Central memory CD8-positive, alpha-beta T cell (primary cell): ENCODE measurements around the gene SEMA3G.

ENCODE experiments used
- ATAC-seq: fragments of 150-1000 bp; cut with Tn5 transposase; replicated peaks from 2 replicates; pipeline ENCODE4 v1.10.0; 2022; ENCODE audit warnings: mild to moderate bottlenecking, moderate FRiP score, moderate number of reproducible peaks; ENCODE audit not compliant: poor library complexity, severe bottlenecking; ENCODE audit errors: extremely low read depth
- DNase-seq, 2 donors: peaks; one replicate each; pipeline ENCODE4 v3.0.0; 2021; ENCODE audit warnings: low spot score in 2 of 2
- H3K27ac Mint-ChIP-seq: one replicate; pipeline ENCODE4 v1.8.0; 2022; ENCODE audit warnings: low read depth, mild to moderate bottlenecking, moderate library complexity, mixed read lengths
- H3K27me3 Mint-ChIP-seq: one replicate; pipeline ENCODE4 v1.8.0; 2022; ENCODE audit warnings: mixed read lengths
- H3K36me3 Mint-ChIP-seq: one replicate; pipeline ENCODE4 v1.8.0; 2022; ENCODE audit warnings: mild to moderate bottlenecking, moderate library complexity, mixed read lengths; ENCODE audit not compliant: insufficient read depth
- H3K4me1 Mint-ChIP-seq: one replicate; pipeline ENCODE4 v1.8.0; 2022; ENCODE audit warnings: mixed read lengths
- H3K4me3 Mint-ChIP-seq: one replicate; pipeline ENCODE4 v1.8.0; 2022; ENCODE audit warnings: mild to moderate bottlenecking, moderate library complexity, mixed read lengths
- H3K9me3 Mint-ChIP-seq: one replicate; pipeline ENCODE4 v1.8.0; 2022; ENCODE audit warnings: mixed read lengths

The SEMA3G gene

GRCh38 chr3:52429031-52429430 is 15.9 kb downstream of the SEMA3G start:
- H3K4me1 Mint-ChIP-seq = peaks cover 11% of the 10 kb centered on the region
- H3K36me3 Mint-ChIP-seq = no peaks in the 10 kb centered on the region
- H3K9me3 Mint-ChIP-seq = no peaks in the 10 kb centered on the region
- H3K27ac Mint-ChIP-seq = no peak overlapping the region
- no peak overlapping the region for H3K4me3 Mint-ChIP-seq
- ATAC-seq (no peak), DNase-seq (no peak)
- H3K27me3 Mint-ChIP-seq = no peaks in the 10 kb centered on the region

DNA sequence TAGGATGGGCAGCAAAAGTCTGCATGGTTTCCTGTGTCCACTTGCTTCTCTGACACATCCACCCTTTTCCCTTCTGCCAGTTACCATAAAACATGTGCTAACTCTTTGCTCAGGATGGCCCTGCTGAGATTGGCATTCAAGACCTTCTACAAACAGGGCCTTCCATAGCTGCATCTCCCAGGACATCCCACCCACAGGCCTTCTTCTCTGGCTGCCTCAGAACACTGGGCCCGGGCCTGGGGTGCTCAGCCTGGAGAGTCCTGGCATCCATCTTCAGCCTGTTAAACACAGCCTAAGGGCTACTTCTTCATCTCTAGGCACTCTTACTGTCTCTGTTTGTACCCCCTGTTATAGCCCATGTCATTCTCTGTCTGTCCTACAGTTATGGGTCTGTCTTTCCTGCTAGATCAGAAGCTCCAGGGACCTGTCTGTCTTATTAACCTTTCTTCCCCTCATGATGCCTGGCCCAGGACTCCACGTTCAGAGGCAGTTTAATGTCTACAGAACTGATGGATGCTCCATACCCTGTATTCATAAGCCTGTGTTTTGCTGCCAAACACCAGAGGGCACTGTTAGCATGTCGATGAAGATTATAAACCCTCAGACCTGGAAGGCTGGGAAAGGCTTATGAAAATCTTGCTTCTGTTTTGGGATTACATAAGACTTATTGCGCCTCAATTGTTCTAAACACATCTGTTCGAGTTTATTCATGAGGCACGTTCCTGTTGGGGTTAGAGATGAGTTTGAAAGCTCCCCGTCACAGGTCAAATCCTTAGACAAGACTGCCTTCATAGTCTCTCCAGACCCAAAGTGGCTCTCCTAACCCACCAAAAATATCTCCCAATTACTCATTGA is 16.5 kb downstream of the SEMA3G start:
- Mint-ChIP-seq H3K4me1 (peaks cover 11% of the 10 kb centered on the region), H3K27ac (no peak overlapping the region), H3K36me3 (no peaks in the 10 kb centered on the region), H3K4me3 (no peak overlapping the region), H3K9me3 (no peaks in the 10 kb centered on the region), H3K27me3 (no peaks in the 10 kb centered on the region)
- no peak for ATAC-seq
- DNase-seq = no peak

- Mint-ChIP-seq H3K4me3 (no peak overlapping the region), H3K9me3 (no peaks in the 10 kb centered on the region), H3K4me1 (no peaks in the 10 kb centered on the region), H3K27me3 (no peaks in the 10 kb centered on the region), H3K36me3 (no peaks in the 10 kb centered on the region), H3K27ac (no peak overlapping the region)
- no peak for DNase-seq
- ATAC-seq = no peak
These were observed 21.7 kb downstream of the SEMA3G start for GRCh38 chr3:52423173-52423572.

- Mint-ChIP-seq H3K4me1 (no peaks in the 10 kb centered on the region), H3K9me3 (no peaks in the 10 kb centered on the region), H3K4me3 (no peak overlapping the region), H3K27me3 (no peaks in the 10 kb centered on the region), H3K27ac (peak overlapping the region; percentile 12), H3K36me3 (no peaks in the 10 kb centered on the region)
- no peak for ATAC-seq
- no peak for DNase-seq
These were observed 22.2 kb downstream of the SEMA3G start for GRCh38 chr3:52422669-52423068.

DNA sequence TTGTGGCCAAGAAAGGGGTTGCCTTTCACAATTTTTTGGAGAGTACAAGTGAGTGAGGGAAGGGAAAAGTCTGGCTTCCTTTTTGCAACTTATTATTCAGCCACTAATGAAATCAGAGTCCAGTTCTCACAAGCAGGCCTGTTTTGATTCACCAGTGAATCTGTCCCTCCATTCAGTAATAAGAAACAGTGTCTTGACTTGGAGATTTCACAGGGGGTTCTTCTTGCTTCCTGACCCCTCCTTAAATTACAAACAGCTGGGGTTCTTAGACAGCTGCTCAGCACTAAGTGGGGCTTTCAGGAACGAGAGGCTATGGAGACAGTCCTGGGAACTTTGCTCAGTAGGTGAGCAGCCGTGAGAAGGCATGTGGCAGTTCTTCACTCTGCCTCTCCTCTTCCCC is 24.5 kb downstream of the SEMA3G start:
- no peaks in the 10 kb centered on the region for H3K4me1 Mint-ChIP-seq
- H3K36me3 Mint-ChIP-seq = peaks cover 2% of the 10 kb centered on the region
- no peaks in the 10 kb centered on the region for H3K9me3 Mint-ChIP-seq
- H3K4me3 Mint-ChIP-seq = no peak overlapping the region
- H3K27me3 Mint-ChIP-seq = no peaks in the 10 kb centered on the region
- DNase-seq = no peak
- H3K27ac Mint-ChIP-seq = no peak overlapping the region
- ATAC-seq = no peak

DNA sequence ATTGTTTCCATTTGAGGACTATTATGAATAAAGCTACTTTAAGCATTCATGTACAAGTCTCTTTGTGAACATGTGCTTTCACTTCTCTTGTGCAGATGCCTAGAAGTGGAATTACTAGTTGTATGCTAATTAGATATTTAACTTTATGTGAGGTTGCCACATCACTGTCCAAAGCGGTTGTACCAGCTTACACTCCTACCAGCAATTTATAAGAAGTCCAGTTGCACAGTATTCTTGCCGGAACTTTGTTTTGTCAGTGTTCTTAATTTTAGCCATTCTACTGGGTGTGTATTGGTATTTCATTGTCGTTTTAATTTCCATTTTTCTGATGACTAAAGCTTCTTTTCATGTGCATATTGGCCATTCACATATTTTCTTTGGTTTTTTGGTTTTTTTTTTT is 29.1 kb downstream of the SEMA3G start:
- Mint-ChIP-seq H3K27ac (no peak overlapping the region), H3K36me3 (peaks cover 8% of the 10 kb centered on the region), H3K4me3 (no peak overlapping the region), H3K4me1 (peaks cover 10% of the 10 kb centered on the region), H3K27me3 (no peaks in the 10 kb centered on the region), H3K9me3 (no peaks in the 10 kb centered on the region)
- DNase-seq (no peak), ATAC-seq (no peak)

DNA sequence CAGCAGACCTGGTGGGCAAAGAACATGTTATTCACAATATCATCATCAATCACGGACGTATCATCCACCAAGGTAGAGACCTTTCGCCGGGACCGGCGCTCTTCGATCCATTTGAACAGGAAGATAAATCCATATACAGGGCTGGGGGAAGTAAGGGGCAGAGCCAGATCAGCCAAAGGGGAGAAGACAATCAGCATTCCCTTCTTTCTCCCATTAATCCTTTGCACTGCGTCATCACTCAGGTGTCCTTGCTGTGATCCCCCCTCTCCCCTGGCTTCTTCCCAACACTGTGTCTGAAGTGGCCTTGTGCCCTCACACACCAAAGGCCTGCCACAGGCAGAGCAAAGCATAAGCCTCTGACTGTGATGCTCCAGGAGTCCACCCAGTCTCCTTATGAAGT is 36.4 kb downstream of the SEMA3G start:
- ATAC-seq (no peak), DNase-seq (no peak)
- Mint-ChIP-seq H3K4me3 (peak overlapping the region; percentile 90), H3K36me3 (peaks cover 52% of the 10 kb centered on the region), H3K27ac (peak overlapping the region; percentile 95), H3K4me1 (peaks cover 33% of the 10 kb centered on the region), H3K27me3 (no peaks in the 10 kb centered on the region), H3K9me3 (no peaks in the 10 kb centered on the region)

GRCh38 chr3:52407779-52408178 is 37.1 kb downstream of the SEMA3G start:
- no peak for ATAC-seq
- Mint-ChIP-seq H3K9me3 (no peaks in the 10 kb centered on the region), H3K27ac (peak overlapping the region; percentile 95), H3K36me3 (peaks cover 56% of the 10 kb centered on the region), H3K27me3 (no peaks in the 10 kb centered on the region), H3K4me1 (peaks cover 33% of the 10 kb centered on the region), H3K4me3 (peak overlapping the region; percentile 90)
- no peak for DNase-seq

- ATAC-seq = no peak
- no peaks in the 10 kb centered on the region for H3K27me3 Mint-ChIP-seq
- no peak overlapping the region for H3K4me3 Mint-ChIP-seq
- H3K36me3 Mint-ChIP-seq = peaks cover 63% of the 10 kb centered on the region
- no peak overlapping the region for H3K27ac Mint-ChIP-seq
- no peak for DNase-seq
- peaks cover 33% of the 10 kb centered on the region for H3K4me1 Mint-ChIP-seq
- no peaks in the 10 kb centered on the region for H3K9me3 Mint-ChIP-seq
These were observed 38.0 kb downstream of the SEMA3G start for GRCh38 chr3:52406791-52407510.

DNA sequence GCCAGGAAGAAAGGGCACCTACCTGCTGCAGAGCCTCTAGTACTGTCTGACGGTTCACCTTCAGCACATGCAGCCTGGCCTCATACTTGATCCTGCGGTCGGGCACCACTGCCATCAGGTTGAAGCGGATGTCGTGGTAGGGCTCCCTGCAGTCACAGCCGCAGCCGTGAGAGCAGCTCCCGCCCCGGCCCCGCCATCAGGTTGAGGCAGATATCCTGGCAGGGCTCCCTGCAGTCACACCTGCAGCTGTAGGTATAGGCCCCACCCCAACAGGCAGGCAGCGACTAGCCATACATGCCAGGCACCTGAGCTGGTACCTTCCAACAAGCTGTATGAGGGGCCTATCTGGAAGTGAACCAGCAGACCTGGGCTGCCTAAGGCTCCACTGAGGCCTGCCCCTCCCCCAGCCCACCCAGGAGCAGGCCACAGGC is 38.7 kb downstream of the SEMA3G start:
- H3K4me3 Mint-ChIP-seq = no peak overlapping the region
- H3K36me3 Mint-ChIP-seq = peaks cover 68% of the 10 kb centered on the region
- ATAC-seq (no peak), DNase-seq (no peak)
- H3K9me3 Mint-ChIP-seq = no peaks in the 10 kb centered on the region
- H3K27me3 Mint-ChIP-seq = no peaks in the 10 kb centered on the region
- H3K27ac Mint-ChIP-seq = no peak overlapping the region
- H3K4me1 Mint-ChIP-seq = peaks cover 27% of the 10 kb centered on the region

DNA sequence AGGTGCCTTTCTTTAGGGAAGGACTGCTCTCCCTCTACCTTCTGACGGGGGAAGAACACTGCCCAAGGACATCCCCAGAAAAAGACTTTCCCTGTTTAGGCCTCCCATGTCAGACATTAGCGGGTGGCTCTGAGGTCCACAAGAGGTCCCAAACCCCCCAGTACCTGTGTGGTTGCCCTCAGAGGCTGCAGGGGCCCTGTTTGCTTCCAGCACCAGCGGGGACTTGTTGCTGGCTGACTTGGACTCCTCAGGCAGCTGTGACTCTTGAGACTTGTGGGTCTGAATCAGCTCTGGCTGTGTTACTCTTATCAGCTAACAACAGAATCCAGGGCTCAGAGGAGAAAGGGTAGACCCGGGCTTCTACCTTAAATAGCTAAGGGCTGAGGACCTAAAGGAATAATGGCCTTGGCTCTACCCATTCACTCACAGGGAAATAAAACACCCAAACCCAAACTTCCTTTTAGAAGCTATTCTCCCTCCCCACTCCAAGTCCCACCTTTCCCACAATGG is 39.2 kb downstream of the SEMA3G start:
- H3K27ac Mint-ChIP-seq = no peak overlapping the region
- peaks cover 67% of the 10 kb centered on the region for H3K36me3 Mint-ChIP-seq
- H3K27me3 Mint-ChIP-seq = no peaks in the 10 kb centered on the region
- no peak overlapping the region for H3K4me3 Mint-ChIP-seq
- H3K9me3 Mint-ChIP-seq = no peaks in the 10 kb centered on the region
- no peak for DNase-seq
- peaks cover 22% of the 10 kb centered on the region for H3K4me1 Mint-ChIP-seq
- no peak for ATAC-seq

- Mint-ChIP-seq H3K4me1 (peaks cover 22% of the 10 kb centered on the region), H3K27me3 (no peaks in the 10 kb centered on the region), H3K27ac (no peak overlapping the region), H3K9me3 (no peaks in the 10 kb centered on the region), H3K4me3 (no peak overlapping the region), H3K36me3 (peaks cover 65% of the 10 kb centered on the region)
- DNase-seq = no peak
- ATAC-seq = no peak
These were observed 39.8 kb downstream of the SEMA3G start for GRCh38 chr3:52405066-52405465.

GRCh38 chr3:52404391-52404790 is 40.5 kb downstream of the SEMA3G start:
- Mint-ChIP-seq H3K9me3 (no peaks in the 10 kb centered on the region), H3K4me3 (no peak overlapping the region), H3K36me3 (peaks cover 59% of the 10 kb centered on the region), H3K4me1 (peaks cover 17% of the 10 kb centered on the region), H3K27ac (no peak overlapping the region), H3K27me3 (no peaks in the 10 kb centered on the region)
- no peak for DNase-seq
- ATAC-seq = no peak
